ENCODE data around the gene PAM. TPM values are rescaled to one million over a fixed set of nuclear protein-coding genes. Genes with fewer than 3 reads are reported as not detected.
A peak's percentile ranks its signal among the peaks of the same experiment; 100 is the strongest.

The PAM gene
- total RNA-seq, 1 experiment from 2014 or later = 90.0 TPM

GRCh38 chr5:102911973-102912372, 156.9 kb downstream of the PAM start:
- ATAC-seq (peak; percentile 51), DNase-seq (peak; percentile 92)
- no TSS peak for BruUV-seq (replicated peaks)
- POLR2A ChIA-PET (ENCODE audit: unreplicated experiment) = no interaction called here
- H4K20me1 ChIP-seq (ENCODE audit: low read length) = no peaks in the 10 kb centered on the region
- H3K4me2 ChIP-seq (ENCODE audit: low read length) = peak overlapping the region; percentile 43
- H3K9me3 ChIP-seq (ENCODE audit: low read length) = no peaks in the 10 kb centered on the region
- peaks cover 37% of the 10 kb centered on the region for H3K4me1 ChIP-seq (ENCODE audit: insufficient read depth, low read length)
- CTCF ChIA-PET = interaction anchor here (0.5 to 0.6 kb wide), 2 partner anchors 132 to 133 kb away, joined by 3 read pairs; no protein-coding TSS in a partner anchor
- intact Hi-C loops (cut with micrococcal nuclease) = loop anchor here (2.0 kb wide), 2 partner anchors 47 to 55 kb away; no protein-coding TSS in a partner anchor
- no peaks in the 10 kb centered on the region for H3F3A ChIP-seq (ENCODE audit: low read length, unreplicated experiment)
- H3K4me3 ChIP-seq (ENCODE audit: low read length) = no peak overlapping the region
- no peaks in the 10 kb centered on the region for H3K27me3 ChIP-seq (ENCODE audit: low read length)
- H3K79me2 ChIP-seq (ENCODE audit: low read length) = no peaks in the 10 kb centered on the region
- 0 out of 2 replicates have a peak overlapping the region, but pooled peaks have one; percentile 40 for H3K9ac ChIP-seq (ENCODE audit: low read length)
- H3K36me3 ChIP-seq (ENCODE audit: low read depth, low read length) = peaks cover under 1% of the 10 kb centered on the region; the same call in 1 of the 2 replicates
- H3K27ac ChIP-seq (ENCODE audit: low read length) = peak overlapping the region; percentile 82
- no peak overlapping the region for H2AFZ ChIP-seq (ENCODE audit: low read length)
- TF ChIP-seq, protein P1, sequence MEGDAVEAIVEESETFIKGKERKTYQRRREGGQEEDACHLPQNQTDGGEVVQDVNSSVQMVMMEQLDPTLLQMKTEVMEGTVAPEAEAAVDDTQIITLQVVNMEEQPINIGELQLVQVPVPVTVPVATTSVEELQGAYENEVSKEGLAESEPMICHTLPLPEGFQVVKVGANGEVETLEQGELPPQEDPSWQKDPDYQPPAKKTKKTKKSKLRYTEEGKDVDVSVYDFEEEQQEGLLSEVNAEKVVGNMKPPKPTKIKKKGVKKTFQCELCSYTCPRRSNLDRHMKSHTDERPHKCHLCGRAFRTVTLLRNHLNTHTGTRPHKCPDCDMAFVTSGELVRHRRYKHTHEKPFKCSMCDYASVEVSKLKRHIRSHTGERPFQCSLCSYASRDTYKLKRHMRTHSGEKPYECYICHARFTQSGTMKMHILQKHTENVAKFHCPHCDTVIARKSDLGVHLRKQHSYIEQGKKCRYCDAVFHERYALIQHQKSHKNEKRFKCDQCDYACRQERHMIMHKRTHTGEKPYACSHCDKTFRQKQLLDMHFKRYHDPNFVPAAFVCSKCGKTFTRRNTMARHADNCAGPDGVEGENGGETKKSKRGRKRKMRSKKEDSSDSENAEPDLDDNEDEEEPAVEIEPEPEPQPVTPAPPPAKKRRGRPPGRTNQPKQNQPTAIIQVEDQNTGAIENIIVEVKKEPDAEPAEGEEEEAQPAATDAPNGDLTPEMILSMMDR (conservative IDR thresholded peaks at IDR 0.05; ENCODE audit: low read depth, low read length) = no peak
- TF ChIP-seq EZH2phosphoT487 (IDR thresholded peaks at IDR 0.05; ENCODE audit: borderline replicate concordance, low read length) (no peak), EZH2 (IDR thresholded peaks at IDR 0.05; ENCODE audit: low read length, unreplicated experiment) (no peak)
- H3K9me2 ChIP-seq (replicated peaks; ENCODE audit: low read length) = no peaks in the 10 kb centered on the region

DNA sequence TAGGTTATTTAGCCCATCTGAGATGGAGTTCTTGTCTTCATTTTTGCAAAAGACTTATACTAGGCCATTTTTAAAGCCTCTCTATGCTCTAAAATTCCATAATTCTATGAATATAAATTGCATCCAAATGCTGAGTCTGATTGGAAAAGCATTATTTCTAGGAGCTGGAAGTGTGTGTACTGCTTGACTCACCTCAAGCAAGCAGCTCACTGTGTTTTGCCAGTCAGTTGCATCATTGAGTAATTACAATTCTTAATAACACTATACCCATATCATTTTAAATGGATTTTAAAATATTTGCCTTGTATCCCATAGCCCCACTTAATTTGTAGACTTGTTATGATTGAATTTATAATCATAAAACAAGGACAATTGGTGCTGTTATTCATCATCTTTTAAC, 161.0 kb downstream of the PAM start:
- Histone ChIP-seq H3K4me3 (ENCODE audit: low read length) (no peak overlapping the region), H3K9me3 (ENCODE audit: low read length) (no peaks in the 10 kb centered on the region), H2AFZ (ENCODE audit: low read length) (no peak overlapping the region), H3K27ac (ENCODE audit: low read length) (no peak overlapping the region), H3K36me3 (ENCODE audit: low read depth, low read length) (no peaks in the 10 kb centered on the region), H3K4me2 (ENCODE audit: low read length) (no peak overlapping the region), H3F3A (ENCODE audit: low read length, unreplicated experiment) (no peaks in the 10 kb centered on the region), H3K9me2 (replicated peaks; ENCODE audit: low read length) (no peaks in the 10 kb centered on the region), H3K27me3 (ENCODE audit: low read length) (no peaks in the 10 kb centered on the region), H3K4me1 (ENCODE audit: insufficient read depth, low read length) (peaks cover 28% of the 10 kb centered on the region), H4K20me1 (ENCODE audit: low read length) (no peaks in the 10 kb centered on the region), H3K79me2 (ENCODE audit: low read length) (no peaks in the 10 kb centered on the region), H3K9ac (ENCODE audit: low read length) (no peak overlapping the region)
- intact Hi-C loops (cut with micrococcal nuclease) = loop anchor here (1.0 kb wide), 1 partner anchor 43 kb away; no protein-coding TSS in a partner anchor
- ATAC-seq (peak; percentile 55), DNase-seq (no peak)
- TF ChIP-seq EZH2 (IDR thresholded peaks at IDR 0.05; ENCODE audit: low read length, unreplicated experiment) (no peak), EZH2phosphoT487 (IDR thresholded peaks at IDR 0.05; ENCODE audit: borderline replicate concordance, low read length) (no peak)
- TF ChIP-seq, protein P1 (conservative IDR thresholded peaks at IDR 0.05; ENCODE audit: low read depth, low read length) = no peak
- ChIA-PET CTCF (no interaction called here), POLR2A (ENCODE audit: unreplicated experiment) (interaction anchor here (0.7 kb wide), 1 partner anchor 38 kb away, joined by 3 read pairs; no protein-coding TSS in a partner anchor)
- BruUV-seq (replicated peaks) = no TSS peak

- no peaks in the 10 kb centered on the region for H3K79me2 ChIP-seq (ENCODE audit: low read length)
- BruUV-seq (replicated peaks) = no TSS peak
- no peaks in the 10 kb centered on the region for H4K20me1 ChIP-seq (ENCODE audit: low read length)
- ChIA-PET POLR2A (ENCODE audit: unreplicated experiment) (no interaction called here), CTCF (no interaction called here)
- peaks cover 36% of the 10 kb centered on the region for H3K4me1 ChIP-seq (ENCODE audit: insufficient read depth, low read length)
- no peak for DNase-seq
- no peaks in the 10 kb centered on the region for H3K9me2 ChIP-seq (replicated peaks; ENCODE audit: low read length)
- H2AFZ ChIP-seq (ENCODE audit: low read length) = no peak overlapping the region
- intact Hi-C loops (cut with micrococcal nuclease) = no loop called here
- no peak for ATAC-seq
- H3K9me3 ChIP-seq (ENCODE audit: low read length) = no peaks in the 10 kb centered on the region
- no peak overlapping the region for H3K9ac ChIP-seq (ENCODE audit: low read length)
- no peak overlapping the region for H3K4me2 ChIP-seq (ENCODE audit: low read length)
- H3F3A ChIP-seq (ENCODE audit: low read length, unreplicated experiment) = peaks cover 4% of the 10 kb centered on the region
- no peaks in the 10 kb centered on the region for H3K27me3 ChIP-seq (ENCODE audit: low read length)
- no peak overlapping the region for H3K4me3 ChIP-seq (ENCODE audit: low read length)
- H3K36me3 ChIP-seq (ENCODE audit: low read depth, low read length) = no peaks in the 10 kb centered on the region
- no peak overlapping the region for H3K27ac ChIP-seq (ENCODE audit: low read length)
- no peak for TF ChIP-seq EZH2 (IDR thresholded peaks at IDR 0.05; ENCODE audit: low read length, unreplicated experiment)
- TF ChIP-seq, protein P1 (conservative IDR thresholded peaks at IDR 0.05; ENCODE audit: low read depth, low read length) = no peak
- no peak for TF ChIP-seq EZH2phosphoT487 (IDR thresholded peaks at IDR 0.05; ENCODE audit: borderline replicate concordance, low read length)
These were observed 164.0 kb downstream of the PAM start for GRCh38 chr5:102918986-102919610.

Data from PC-3 (cell line).